Mucosa of rectum (tissue), 2 donors: ENCODE data around the gene GUSB.

Source experiments
- H3K27ac ChIP-seq, 2 donors: one replicate each; pipeline ENCODE4 v1.7.0; 2013; ENCODE audit warnings: inconsistent platforms in 2 of 2, low read depth in 2 of 2, low read length in 2 of 2
- H3K27me3 ChIP-seq, 2 donors: one replicate each; pipeline ENCODE4 v1.7.0; 2013; ENCODE audit warnings: low read length in 2 of 2; ENCODE audit not compliant: control insufficient read depth in 2 of 2, insufficient read depth in 2 of 2
- H3K36me3 ChIP-seq, 2 donors: one replicate each; pipeline ENCODE4 v1.7.0; 2013; ENCODE audit warnings: low read length in 2 of 2; ENCODE audit not compliant: control insufficient read depth in 2 of 2, insufficient read depth in 2 of 2
- H3K4me1 ChIP-seq, 2 donors: one replicate each; pipeline ENCODE4 v1.7.0; 2013; ENCODE audit warnings: low read length in 2 of 2, mild to moderate bottlenecking in 1 of 2; ENCODE audit not compliant: control insufficient read depth in 2 of 2, insufficient read depth in 2 of 2
- H3K4me3 ChIP-seq, 2 donors: one replicate each; pipeline ENCODE4 v1.7.0; 2013; ENCODE audit warnings: low read length in 2 of 2
- H3K9ac ChIP-seq, 2 donors: one replicate each; pipeline ENCODE4 v1.7.0; 2013; ENCODE audit warnings: low read length in 2 of 2, low read depth in 1 of 2, mild to moderate bottlenecking in 1 of 2
- H3K9me3 ChIP-seq, 2 donors: one replicate each; pipeline ENCODE4 v1.7.0; 2013; ENCODE audit warnings: low read length in 2 of 2; ENCODE audit not compliant: control insufficient read depth in 2 of 2
- donor health status: healthy.
- donor health status: Normal muscosa, but diverticular disease.

Gene GUSB

DNA sequence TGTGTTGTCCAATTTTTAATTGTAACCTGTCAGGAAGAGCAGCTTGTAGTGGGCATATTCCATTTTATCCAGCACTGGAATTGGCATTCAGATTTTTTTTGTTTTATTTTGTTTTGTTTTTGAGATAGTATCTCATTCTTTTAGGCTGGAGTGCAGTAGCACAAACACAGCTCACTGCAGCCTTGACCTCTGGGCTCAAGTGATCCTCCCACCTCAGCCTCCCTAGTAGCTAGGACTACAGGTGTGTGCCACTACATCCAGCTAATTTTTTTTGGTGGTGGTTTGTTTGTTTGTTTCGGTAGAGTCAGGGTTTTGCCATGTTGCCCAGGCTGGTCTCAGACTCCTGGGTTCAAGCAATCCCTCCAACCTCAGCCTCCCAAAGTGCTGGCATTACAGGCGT, 44.7 kb downstream of the GUSB start:
- Histone ChIP-seq H3K4me1 (no peaks in the 10 kb centered on the region), H3K27me3 (no peaks in the 10 kb centered on the region), H3K27ac (no peak overlapping the region), H3K4me3 (no peak overlapping the region), H3K9ac (no peak overlapping the region), H3K9me3 (no peaks in the 10 kb centered on the region), H3K36me3 (peaks cover 0 to 2% of the 10 kb centered on the region in 2 donors)

DNA sequence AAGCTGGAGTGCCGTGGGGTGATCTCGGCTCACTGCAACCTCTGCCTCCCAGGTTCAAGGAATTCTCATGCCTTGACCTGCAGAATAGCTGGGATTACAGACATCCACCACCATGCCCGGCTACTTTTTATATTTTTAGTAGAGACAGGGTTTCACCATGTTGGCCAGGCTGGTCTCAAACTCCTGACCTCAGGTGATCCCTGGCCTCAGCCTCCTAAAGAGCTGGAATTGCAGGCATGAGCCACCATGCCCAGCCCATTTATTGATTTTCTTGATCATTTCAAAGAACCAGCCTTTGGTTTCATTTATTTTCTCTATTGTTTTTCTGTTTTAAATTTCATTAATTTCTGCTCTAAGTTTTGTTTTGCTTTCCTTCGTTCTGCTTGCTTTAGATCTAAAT, 50.3 kb downstream of the GUSB start:
- Histone ChIP-seq H3K36me3 (no peaks in the 10 kb centered on the region), H3K4me3 (no peak overlapping the region), H3K27ac (no peak overlapping the region), H3K9me3 (no peaks in the 10 kb centered on the region), H3K9ac (no peak overlapping the region), H3K4me1 (peaks cover 0 to 7% of the 10 kb centered on the region in 2 donors), H3K27me3 (no peaks in the 10 kb centered on the region)

DNA sequence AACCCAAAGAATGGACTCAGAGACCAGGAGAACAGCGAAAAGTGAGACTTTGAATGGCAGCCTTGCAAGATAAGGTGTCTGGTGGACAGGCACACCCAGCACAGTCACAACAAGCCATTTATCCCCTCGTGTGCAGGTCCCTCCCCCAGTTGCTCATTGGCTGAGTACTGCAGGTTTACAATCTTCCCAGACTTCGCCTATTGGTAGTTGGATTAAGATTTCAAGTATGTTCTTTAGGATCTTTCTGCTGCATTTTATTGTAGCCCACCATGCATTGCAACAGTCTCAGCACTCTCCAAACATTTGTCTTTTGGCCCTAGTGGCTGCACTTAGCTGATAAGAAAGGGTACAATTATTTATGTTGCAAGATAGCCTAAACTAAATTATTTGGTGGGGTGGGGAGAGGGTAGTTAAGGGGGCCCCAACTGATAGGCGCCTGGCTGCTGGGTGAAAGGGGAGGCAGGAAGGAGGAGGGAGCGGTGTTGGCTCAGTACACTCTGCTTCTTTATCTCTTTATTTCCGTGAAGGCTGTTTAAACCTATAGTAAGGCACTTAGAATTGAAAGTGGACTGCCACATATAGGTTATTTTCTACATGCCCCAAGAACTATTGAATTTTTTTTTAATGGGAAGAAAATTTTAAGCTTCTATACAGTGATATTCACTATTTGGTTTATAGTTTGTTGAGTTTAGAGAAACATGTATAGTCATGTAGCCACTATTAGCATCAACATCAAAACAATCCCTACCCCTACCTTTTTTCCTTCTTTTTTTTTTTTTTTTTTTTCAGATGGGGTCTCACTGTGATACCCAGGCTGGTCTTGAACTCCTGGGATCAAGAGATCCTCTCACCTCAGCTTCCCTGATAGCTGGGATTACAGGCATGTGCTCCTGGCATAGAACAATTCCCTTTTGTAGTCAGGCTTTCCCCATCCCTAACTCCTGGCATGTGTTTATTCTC, 54.2 kb downstream of the GUSB start:
- Histone ChIP-seq H3K27ac (no peak overlapping the region), H3K27me3 (no peaks in the 10 kb centered on the region), H3K9me3 (no peaks in the 10 kb centered on the region), H3K4me3 (no peak overlapping the region), H3K9ac (no peak overlapping the region), H3K4me1 (peaks cover 0 to 7% of the 10 kb centered on the region in 2 donors), H3K36me3 (no peaks in the 10 kb centered on the region)

DNA sequence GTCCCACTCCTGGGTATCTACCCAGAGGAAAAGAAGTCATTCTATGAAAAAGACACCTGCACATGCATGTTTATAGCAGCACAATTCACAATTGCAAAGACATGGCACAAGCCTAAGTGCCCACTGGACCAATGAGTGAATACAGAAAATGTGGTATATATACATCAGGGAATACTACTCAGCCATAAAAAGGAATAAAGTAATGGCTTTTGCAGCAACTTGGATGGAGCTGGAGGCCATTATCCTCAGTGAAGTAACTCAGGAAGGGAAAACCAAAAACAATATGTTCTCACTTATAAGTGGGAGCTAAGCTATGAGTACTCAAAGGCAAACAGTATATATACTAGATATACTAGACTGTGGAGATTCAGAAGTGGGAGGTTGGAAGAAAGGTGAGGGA, 55.4 kb downstream of the GUSB start:
- no peaks in the 10 kb centered on the region for H3K9me3 ChIP-seq
- H3K9ac ChIP-seq: no peak overlapping the region
- H3K4me3 ChIP-seq: no peak overlapping the region
- no peaks in the 10 kb centered on the region for H3K27me3 ChIP-seq
- H3K27ac ChIP-seq: no peak overlapping the region
- no peaks in the 10 kb centered on the region for H3K36me3 ChIP-seq
- peaks cover 0 to 7% of the 10 kb centered on the region in 2 donors for H3K4me1 ChIP-seq

DNA sequence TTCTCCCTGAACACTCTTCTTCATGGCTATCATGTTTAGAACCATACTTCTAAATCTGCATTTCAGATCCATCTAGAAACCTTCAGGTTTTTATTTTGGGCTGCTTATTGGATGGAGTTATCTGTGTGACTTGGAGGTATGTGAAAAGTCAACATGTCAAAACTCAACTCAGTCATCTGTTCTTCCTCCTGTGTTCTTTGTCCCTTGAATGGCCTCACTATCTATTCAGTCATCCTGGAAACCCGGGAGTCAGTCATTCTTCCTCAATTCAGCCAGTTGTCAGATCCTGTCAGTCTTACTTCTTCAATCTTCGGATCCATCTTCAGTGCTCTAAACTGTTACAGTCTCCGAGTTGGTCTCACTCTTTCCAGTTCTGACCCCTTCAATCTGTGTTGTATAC, 57.0 kb downstream of the GUSB start:
- H3K36me3 ChIP-seq: no peaks in the 10 kb centered on the region
- H3K27ac ChIP-seq: no peak overlapping the region
- H3K9me3 ChIP-seq: no peaks in the 10 kb centered on the region
- peaks cover 0 to 7% of the 10 kb centered on the region in 2 donors for H3K4me1 ChIP-seq
- no peaks in the 10 kb centered on the region for H3K27me3 ChIP-seq
- no peak overlapping the region for H3K4me3 ChIP-seq
- no peak overlapping the region for H3K9ac ChIP-seq

DNA sequence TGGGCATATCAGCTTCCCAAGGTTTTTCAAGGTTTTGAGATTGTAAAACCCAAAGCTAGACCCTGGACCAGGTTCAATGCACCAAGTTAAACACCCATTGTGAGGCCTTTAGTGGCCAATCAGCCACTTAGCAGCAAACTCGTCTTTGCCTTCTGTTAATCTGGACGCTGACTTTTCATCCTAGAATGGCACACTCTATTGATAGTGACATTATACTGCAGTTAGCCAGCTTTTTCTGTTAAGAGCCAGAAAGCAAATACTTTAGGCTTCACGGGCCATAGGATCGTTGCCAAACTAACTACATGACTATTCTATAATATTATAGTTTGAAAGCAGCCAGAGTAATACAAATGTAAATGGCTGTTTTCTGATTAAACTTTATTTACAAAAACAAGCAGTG, 57.8 kb downstream of the GUSB start:
- Histone ChIP-seq H3K9me3 (no peaks in the 10 kb centered on the region), H3K4me1 (peaks cover 0 to 7% of the 10 kb centered on the region in 2 donors), H3K9ac (no peak overlapping the region), H3K27me3 (no peaks in the 10 kb centered on the region), H3K36me3 (no peaks in the 10 kb centered on the region), H3K27ac (no peak overlapping the region), H3K4me3 (no peak overlapping the region)

DNA sequence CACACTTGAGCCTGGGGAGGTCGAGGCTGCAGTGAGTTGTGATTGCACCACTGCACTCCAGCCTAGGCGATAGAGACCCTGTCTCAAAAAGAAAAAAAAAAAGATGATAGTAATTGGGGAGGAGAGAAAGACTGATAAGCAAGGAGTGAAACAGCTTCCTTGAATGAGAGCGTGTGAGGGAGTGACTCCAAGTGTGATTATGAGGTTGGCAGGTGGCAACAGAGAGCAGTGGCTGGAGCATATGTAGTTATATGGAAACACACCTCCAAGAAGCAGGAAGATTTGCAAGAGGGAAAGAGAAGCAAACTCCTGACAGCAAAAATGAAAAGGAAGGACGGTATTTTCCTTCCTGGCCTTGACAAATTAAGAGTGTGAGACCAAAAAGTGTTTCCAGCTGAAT, 58.7 kb downstream of the GUSB start:
- Histone ChIP-seq H3K4me1 (peaks cover 0 to 7% of the 10 kb centered on the region in 2 donors), H3K9me3 (no peaks in the 10 kb centered on the region), H3K36me3 (no peaks in the 10 kb centered on the region), H3K4me3 (no peak overlapping the region), H3K9ac (no peak overlapping the region), H3K27ac (no peak overlapping the region), H3K27me3 (no peaks in the 10 kb centered on the region)

DNA sequence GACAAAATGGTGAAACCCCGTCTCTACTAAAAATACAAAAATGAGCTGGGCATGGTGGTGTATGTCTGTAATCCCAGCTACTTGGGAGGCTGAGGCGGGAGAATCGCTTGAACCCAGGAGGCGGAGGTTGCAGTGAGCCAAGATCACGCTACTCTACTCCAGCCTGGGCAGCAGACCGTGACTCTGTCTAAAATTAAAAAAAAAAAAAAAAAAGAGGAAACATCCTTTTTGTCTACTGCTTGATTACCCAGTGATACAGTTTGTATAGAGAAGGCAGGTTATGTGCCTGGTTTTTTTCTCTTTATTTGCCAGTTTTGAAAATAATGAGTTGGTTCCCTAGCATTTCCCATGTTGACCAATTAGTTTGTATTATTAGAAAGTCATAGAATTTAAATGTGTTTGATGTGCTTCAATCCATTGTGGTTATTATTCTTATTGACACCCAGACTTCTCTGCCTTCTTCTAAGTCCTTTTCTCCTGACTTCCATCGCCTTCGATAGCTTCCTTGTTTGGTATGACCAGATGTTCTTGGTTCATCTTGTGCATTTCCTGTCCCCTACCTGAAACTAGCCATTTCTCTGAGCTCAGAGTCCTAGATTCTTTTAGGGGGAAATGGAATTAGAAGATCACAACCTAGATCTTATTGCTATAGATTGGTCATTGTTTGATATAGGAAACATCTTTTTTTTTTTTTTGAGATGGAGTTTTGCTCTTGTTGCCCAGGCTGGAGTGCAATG, 65.9 kb downstream of the GUSB start:
- H3K36me3 ChIP-seq: no peaks in the 10 kb centered on the region
- H3K27ac ChIP-seq: no peak overlapping the region
- H3K4me1 ChIP-seq: no peaks in the 10 kb centered on the region
- no peak overlapping the region for H3K9ac ChIP-seq
- H3K27me3 ChIP-seq: no peaks in the 10 kb centered on the region
- H3K4me3 ChIP-seq: no peak overlapping the region
- H3K9me3 ChIP-seq: no peaks in the 10 kb centered on the region

DNA sequence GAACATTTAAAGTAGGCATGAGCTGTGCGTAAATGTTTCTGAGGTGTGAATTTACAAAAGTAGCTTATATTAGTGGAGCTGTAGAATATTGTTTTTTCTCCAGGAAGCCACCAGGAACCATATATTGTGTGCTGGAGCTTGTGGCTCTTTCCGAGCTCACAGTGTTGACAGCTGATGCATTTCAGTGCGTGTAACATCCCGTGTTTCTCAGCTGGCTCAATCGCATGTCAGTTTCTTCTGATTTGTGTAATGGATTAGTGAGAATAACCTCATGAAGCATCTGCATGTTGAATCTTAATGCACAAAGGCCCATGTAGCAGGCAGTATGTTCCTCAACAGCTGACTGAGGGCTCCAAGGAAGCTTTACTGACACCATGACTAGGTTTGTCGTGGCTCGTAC, 69.8 kb downstream of the GUSB start:
- no peaks in the 10 kb centered on the region for H3K9me3 ChIP-seq
- H3K27me3 ChIP-seq: no peaks in the 10 kb centered on the region
- no peak overlapping the region for H3K4me3 ChIP-seq
- H3K36me3 ChIP-seq: no peaks in the 10 kb centered on the region
- H3K4me1 ChIP-seq: no peaks in the 10 kb centered on the region
- H3K9ac ChIP-seq: no peak overlapping the region
- no peak overlapping the region for H3K27ac ChIP-seq
